ENCODE data around the gene LGR6.
A peak's percentile ranks its signal among the peaks of the same experiment; 100 is the strongest.
"Not testable (repeated sequence)": the region's sequence is repeated elsewhere in the genome, so short reads cannot be mapped to it uniquely, and the experiment has no call there.

The LGR6 gene

GRCh38 chr1:202349206-202349928 lies 155.8 kb downstream of the LGR6 start:
- peak; percentile 23 to 28 for DNase-seq

- DNase-seq = no peak
Measured at GRCh38 chr1:202351725-202352124, 158.1 kb downstream of the LGR6 start.

GRCh38 chr1:202352583-202353197 lies 159.1 kb downstream of the LGR6 start:
- DNase-seq = not testable (repeated sequence)

- DNase-seq = no peak
Measured at GRCh38 chr1:202355944-202356553, 162.4 kb downstream of the LGR6 start.

- no peak for DNase-seq
Measured at GRCh38 chr1:202357506-202357905, 163.9 kb downstream of the LGR6 start.

- no peak for DNase-seq
Measured at GRCh38 chr1:202361224-202361623, 167.6 kb downstream of the LGR6 start.

GRCh38 chr1:202361701-202362100 lies 168.1 kb downstream of the LGR6 start:
- no peak for DNase-seq

GRCh38 chr1:202362212-202362611 lies 168.6 kb downstream of the LGR6 start:
- DNase-seq = no peak

GRCh38 chr1:202365092-202365815 lies 171.7 kb downstream of the LGR6 start:
- DNase-seq = no peak

- no peak for DNase-seq
Measured at GRCh38 chr1:202367271-202367670, 173.7 kb downstream of the LGR6 start.

Measured in CD4-positive, alpha-beta T cell treated with Interleukin-4 for 1 hour (primary cell).